Activated CD4-positive, alpha-beta T cell treated with anti-CD3 and anti-CD28 coated beads, Interleukin-2, amount 50 U/mL, for 16 hours (primary cell): ENCODE data around the gene FIZ1.
"Not testable (repeated sequence)": the region's sequence is repeated elsewhere in the genome, so short reads cannot be mapped to it uniquely, and the experiment has no call there.

ENCODE experiments used
- DNase-seq: peaks from one replicate; pipeline ENCODE4 v3.0.0-alpha.2; 2020

FIZ1 gene

GRCh38 chr19:55592391-55593090, 6.8 kb downstream of the FIZ1 start:
- no peak for DNase-seq

- no peak for DNase-seq
Measured at GRCh38 chr19:55591555-55591954, 7.8 kb downstream of the FIZ1 start.

- DNase-seq, result no peak
Measured at GRCh38 chr19:55590617-55591016, 8.7 kb downstream of the FIZ1 start.

- no peak for DNase-seq
Measured at GRCh38 chr19:55590109-55590508, 9.2 kb downstream of the FIZ1 start.

- no peak for DNase-seq
Measured at GRCh38 chr19:55588738-55589137, 10.6 kb downstream of the FIZ1 start.

GRCh38 chr19:55586976-55587668, 12.2 kb downstream of the FIZ1 start:
- DNase-seq, result peak; percentile 86

- no peak for DNase-seq
Measured at GRCh38 chr19:55585658-55586339, 13.5 kb downstream of the FIZ1 start.

- DNase-seq, result no peak
Measured at GRCh38 chr19:55584871-55585270, 14.4 kb downstream of the FIZ1 start.

- not testable (repeated sequence) for DNase-seq
Measured at GRCh38 chr19:55583897-55584296, 15.4 kb downstream of the FIZ1 start.

- not testable (repeated sequence) for DNase-seq
Measured at GRCh38 chr19:55582284-55582683, 17.0 kb downstream of the FIZ1 start.

- DNase-seq, result no peak
Measured at GRCh38 chr19:55581823-55582223, 17.5 kb downstream of the FIZ1 start.

GRCh38 chr19:55581145-55581822, 18.0 kb downstream of the FIZ1 start:
- DNase-seq, result no peak

GRCh38 chr19:55580628-55581144, 18.6 kb downstream of the FIZ1 start, which contains the start of gene ZNF579:
Gene ZNF579 (minus strand): TSS chr19:55580848. CDS start chr19:55579639, 1,209 bp downstream.
- peak; percentile 86 for DNase-seq

- DNase-seq, result no peak
Measured at GRCh38 chr19:55579766-55580621, 19.3 kb downstream of the FIZ1 start.

- DNase-seq, result no peak
Measured at GRCh38 chr19:55578761-55579747, 20.3 kb downstream of the FIZ1 start.

GRCh38 chr19:55578031-55578760, 21.1 kb downstream of the FIZ1 start:
- no peak for DNase-seq

- no peak for DNase-seq
Measured at GRCh38 chr19:55576746-55577145, 22.6 kb downstream of the FIZ1 start.

- DNase-seq, result not testable (repeated sequence)
Measured at GRCh38 chr19:55573929-55574328, 25.4 kb downstream of the FIZ1 start.

- not testable (repeated sequence) for DNase-seq
Measured at GRCh38 chr19:55569477-55569876, 29.8 kb downstream of the FIZ1 start.
